ENCODE measurements around the gene ZNF423.

ZNF423 gene

DNA sequence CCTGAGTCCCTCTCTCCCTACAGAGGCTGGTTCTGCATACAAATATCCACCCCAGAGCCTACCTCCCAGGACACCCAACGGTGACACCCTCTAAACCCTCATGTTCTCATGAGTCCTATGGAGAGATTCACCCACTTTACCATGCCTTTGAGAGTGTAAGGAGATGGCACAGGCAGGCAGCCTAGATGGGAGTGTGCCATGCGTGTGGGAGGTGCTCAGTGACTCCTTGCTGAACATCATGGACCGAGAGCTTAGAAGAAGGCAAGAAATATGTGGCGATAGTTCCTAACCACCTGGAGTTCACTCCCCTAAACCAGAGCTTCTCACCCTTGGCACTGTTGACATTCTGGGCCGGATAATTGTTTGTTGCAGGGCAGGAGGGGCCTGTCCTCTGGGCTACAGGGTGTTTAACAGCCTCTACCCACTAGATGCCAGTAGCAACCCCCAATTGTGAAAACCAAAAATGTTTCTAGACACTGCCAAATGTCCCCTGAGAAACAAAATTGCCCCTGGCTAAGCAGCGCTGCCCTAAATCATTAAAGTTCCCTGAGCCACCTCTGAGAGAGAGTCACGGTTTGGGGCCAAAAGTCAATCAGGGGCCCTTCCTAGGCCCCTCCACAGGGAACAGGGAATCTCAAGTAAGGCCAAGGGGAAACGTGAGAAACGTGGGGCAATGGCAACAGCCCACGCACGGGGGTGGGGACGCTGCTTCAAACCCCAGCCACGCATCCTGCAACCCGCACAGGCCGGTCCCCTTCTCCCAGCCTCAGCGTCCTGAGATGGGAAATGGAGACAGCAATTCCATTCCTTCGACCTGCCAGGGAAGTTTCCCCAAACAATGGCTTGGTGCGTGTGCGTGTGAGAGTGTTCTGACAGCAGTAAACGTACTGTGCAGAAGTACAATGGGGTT is 415.5 kb downstream of the ZNF423 start:
- no peak for DNase-seq

- DNase-seq: no peak
These were observed 416.2 kb downstream of the ZNF423 start for GRCh38 chr16:49439676-49440075.

DNA sequence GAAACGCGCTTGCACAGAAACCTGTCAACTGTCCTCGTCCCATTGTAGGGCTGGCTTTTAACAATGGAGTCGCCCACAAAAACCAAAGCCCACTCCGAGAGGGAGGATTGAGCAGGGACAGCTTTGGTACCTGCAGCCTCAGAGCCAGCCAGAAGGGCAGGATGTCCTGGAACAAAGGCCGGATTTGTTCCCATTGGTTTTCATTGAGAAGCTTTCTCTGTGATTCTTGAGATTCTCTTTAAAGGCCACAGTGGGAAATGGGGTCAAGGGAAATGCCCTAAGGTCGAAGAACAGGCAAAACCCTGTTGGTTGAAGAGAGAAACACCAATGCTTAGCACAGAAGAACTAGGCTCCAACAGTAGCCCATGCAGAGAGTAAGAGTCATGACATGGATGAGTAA is 416.9 kb downstream of the ZNF423 start:
- no peak for DNase-seq
